Suprapubic skin (tissue), 3 donors: ENCODE results near the gene NATD1.

ENCODE experiments used
- CTCF ChIP-seq, 2 donors: fragments of 200-600 bp in 1 of 2; fragments of 450-650 bp in 1 of 2; sonication (generic) in 1 of 2; IDR thresholded peaks; one replicate each; pipeline ENCODE4 v1.5.1; 2016 to 2019; ENCODE audit warnings: antibody characterized with exemption in 2 of 2, mild to moderate bottlenecking in 1 of 2, moderate library complexity in 1 of 2
- POLR2A ChIP-seq, 2 donors: fragments of 450-650 bp; IDR thresholded peaks; one replicate each; pipeline ENCODE4 v1.6.1; 2017; ENCODE audit warnings: antibody characterized with exemption in 2 of 2, mild to moderate bottlenecking in 2 of 2, moderate library complexity in 2 of 2

DNA sequence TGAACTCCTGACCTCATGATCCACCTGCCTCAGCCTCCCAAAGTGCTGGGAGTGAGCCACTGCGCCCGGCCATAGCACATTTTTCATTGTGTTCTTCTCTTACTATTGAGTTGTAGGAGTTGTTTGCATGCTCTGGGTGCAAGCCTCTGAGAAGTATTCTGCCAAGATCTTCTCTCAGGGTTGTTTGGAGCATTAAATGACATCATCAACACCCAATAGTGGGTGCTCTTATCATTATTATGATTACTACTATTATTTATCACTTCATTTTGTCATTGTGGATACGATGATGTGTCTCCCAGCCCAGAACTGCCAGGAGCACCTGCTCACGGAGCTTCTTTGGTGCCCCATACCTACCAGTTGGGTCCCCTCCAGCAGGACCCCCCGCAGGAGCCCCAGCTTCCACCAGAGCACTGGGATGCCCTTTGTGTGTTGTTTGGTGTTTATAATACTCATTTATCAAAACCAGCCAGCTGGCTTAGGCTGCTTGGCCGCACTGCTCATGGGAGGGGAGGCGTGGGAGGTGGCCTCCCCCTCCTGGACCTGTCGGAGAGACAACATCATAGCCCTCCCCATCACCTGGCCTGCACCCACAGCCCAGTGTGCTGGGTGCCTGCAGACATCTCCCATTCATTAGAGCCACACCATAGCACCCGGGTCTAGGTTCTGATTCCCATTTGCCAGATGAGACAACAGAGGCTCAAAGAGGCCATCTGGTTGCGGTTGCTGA lies 18.4 kb upstream of the NATD1 start:
- TF ChIP-seq POLR2A (IDR thresholded peaks at IDR 0.05) (no peak), CTCF (IDR thresholded peaks at IDR 0.05) (no peak)
